Nephron progenitor cell (in vitro differentiated cells): ENCODE results near the gene RAB27A.

Source experiments
- DNase-seq: peaks from one replicate; pipeline ENCODE4 v3.0.0; 2021
- H3K27ac Mint-ChIP-seq: 2 replicates; pipeline ENCODE4 v1.8.0; 2021; ENCODE audit warnings: mild to moderate bottlenecking, moderate library complexity, mixed read lengths
- H3K27me3 Mint-ChIP-seq: 2 replicates; pipeline ENCODE4 v1.8.0; 2021; ENCODE audit warnings: mild to moderate bottlenecking, low read depth, mixed read lengths; ENCODE audit not compliant: poor library complexity
- H3K36me3 Mint-ChIP-seq: 2 replicates; pipeline ENCODE4 v1.8.0; 2021; ENCODE audit warnings: low read depth, mixed read lengths
- H3K4me1 Mint-ChIP-seq: 2 replicates; pipeline ENCODE4 v1.8.0; 2021; ENCODE audit warnings: mixed read lengths
- H3K4me3 Mint-ChIP-seq: 2 replicates; pipeline ENCODE4 v1.8.0; 2021; ENCODE audit warnings: mild to moderate bottlenecking, moderate library complexity, mixed read lengths
- H3K9me3 Mint-ChIP-seq: 2 replicates; pipeline ENCODE4 v1.8.0; 2021; ENCODE audit warnings: mild to moderate bottlenecking, moderate library complexity, mixed read lengths
- TF ChIP-seq, protein P1 (sequence below): fragments of 200-600 bp; sonication (generic); IDR thresholded peaks from 2 replicates; pipeline ENCODE4 v1.5.0; 2021; ENCODE audit warnings: antibody characterized with exemption

The RAB27A gene

DNA sequence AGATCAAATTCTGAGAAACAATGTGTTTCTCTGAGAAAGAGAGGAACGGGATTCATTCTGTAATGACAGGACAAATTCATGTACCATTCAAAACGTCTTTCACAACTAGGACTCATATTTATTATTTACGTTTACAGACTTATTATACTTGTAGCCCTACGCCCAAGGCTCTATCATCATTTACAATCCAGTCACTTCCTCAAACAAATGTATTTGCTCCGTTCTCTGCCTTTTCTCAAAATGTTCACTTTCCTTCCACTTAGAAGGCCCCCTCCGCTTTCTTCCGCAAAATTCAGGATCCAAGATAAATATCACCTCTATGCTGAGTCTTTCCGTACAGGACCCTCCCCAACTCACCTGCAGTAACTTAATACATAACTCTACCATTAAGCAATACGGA, 93.6 kb downstream of the RAB27A start:
- Mint-ChIP-seq H3K4me3 (no peak overlapping the region), H3K27ac (no peak overlapping the region), H3K4me1 (peaks cover 5% of the 10 kb centered on the region), H3K27me3 (no peaks in the 10 kb centered on the region), H3K36me3 (peaks cover 27% of the 10 kb centered on the region), H3K9me3 (peaks cover 19% of the 10 kb centered on the region)
- DNase-seq = no peak
- TF ChIP-seq, protein P1, sequence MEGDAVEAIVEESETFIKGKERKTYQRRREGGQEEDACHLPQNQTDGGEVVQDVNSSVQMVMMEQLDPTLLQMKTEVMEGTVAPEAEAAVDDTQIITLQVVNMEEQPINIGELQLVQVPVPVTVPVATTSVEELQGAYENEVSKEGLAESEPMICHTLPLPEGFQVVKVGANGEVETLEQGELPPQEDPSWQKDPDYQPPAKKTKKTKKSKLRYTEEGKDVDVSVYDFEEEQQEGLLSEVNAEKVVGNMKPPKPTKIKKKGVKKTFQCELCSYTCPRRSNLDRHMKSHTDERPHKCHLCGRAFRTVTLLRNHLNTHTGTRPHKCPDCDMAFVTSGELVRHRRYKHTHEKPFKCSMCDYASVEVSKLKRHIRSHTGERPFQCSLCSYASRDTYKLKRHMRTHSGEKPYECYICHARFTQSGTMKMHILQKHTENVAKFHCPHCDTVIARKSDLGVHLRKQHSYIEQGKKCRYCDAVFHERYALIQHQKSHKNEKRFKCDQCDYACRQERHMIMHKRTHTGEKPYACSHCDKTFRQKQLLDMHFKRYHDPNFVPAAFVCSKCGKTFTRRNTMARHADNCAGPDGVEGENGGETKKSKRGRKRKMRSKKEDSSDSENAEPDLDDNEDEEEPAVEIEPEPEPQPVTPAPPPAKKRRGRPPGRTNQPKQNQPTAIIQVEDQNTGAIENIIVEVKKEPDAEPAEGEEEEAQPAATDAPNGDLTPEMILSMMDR = no peak

DNA sequence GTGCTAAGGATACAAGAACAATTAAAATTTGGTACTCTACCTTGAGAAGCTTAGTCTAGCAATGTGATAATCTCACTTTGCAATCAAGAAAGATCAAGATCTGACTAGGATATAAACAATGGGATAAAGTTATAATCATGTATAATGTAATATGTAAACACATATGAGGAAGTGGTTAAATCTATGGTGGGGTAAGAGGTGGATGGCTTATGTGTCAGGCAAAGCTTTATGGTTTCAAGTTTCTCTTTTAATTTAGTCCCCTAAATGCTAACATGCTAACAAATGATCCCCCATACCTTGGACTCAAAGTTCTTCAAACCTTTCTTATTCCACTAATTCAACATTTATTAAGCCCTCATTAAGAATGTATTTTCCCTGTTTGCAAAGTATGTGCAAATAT, 95.4 kb downstream of the RAB27A start:
- H3K27ac Mint-ChIP-seq = no peak overlapping the region
- H3K4me1 Mint-ChIP-seq = peaks cover 5% of the 10 kb centered on the region
- no peaks in the 10 kb centered on the region for H3K27me3 Mint-ChIP-seq
- H3K36me3 Mint-ChIP-seq = peaks cover 36% of the 10 kb centered on the region
- H3K9me3 Mint-ChIP-seq = peaks cover 10% of the 10 kb centered on the region
- DNase-seq = no peak
- TF ChIP-seq, protein P1 = no peak
- no peak overlapping the region for H3K4me3 Mint-ChIP-seq

DNA sequence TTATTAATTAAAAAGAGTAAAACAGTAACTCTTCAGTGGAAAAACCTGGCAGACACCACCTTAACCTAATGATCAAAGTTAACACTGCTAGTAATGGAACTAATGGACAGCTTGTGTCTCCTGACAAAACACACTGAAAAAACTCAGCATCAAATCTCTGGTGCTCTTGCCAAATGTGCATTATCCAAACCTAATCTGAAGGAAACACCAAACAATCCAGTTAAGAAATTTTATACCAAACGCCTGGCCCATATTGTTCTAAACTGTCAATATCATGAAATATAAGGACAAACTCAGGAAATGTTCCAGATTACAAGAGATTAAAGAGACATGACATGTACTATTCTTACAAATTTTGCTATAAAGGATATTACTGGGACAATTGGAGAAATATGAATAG, 103.3 kb downstream of the RAB27A start:
- Mint-ChIP-seq H3K36me3 (peaks cover 62% of the 10 kb centered on the region), H3K4me1 (no peaks in the 10 kb centered on the region), H3K4me3 (no peak overlapping the region), H3K27ac (no peak overlapping the region), H3K27me3 (no peaks in the 10 kb centered on the region), H3K9me3 (no peaks in the 10 kb centered on the region)
- no peak for DNase-seq
- TF ChIP-seq, protein P1 = no peak

DNA sequence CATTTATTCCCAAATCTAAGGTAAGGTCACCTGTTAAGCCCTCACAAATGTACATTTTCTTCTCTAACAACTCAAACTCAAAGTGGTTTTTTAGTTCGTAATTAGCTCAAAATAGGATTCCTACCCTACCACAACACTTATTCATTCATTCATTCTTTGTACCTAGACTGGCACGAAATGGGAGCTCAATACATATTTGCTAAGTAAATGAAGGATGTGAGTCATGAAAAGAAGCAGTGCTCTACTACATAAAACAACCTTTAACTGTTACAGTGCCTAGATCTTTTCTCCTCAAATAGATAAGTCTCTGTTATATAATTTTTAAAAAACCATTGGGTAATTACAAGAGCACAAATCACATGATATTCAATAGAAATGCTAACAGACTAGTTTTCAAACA, 105.9 kb downstream of the RAB27A start:
- Mint-ChIP-seq H3K9me3 (no peaks in the 10 kb centered on the region), H3K4me3 (no peak overlapping the region), H3K27me3 (no peaks in the 10 kb centered on the region), H3K36me3 (peaks cover 62% of the 10 kb centered on the region), H3K27ac (no peak overlapping the region), H3K4me1 (no peaks in the 10 kb centered on the region)
- TF ChIP-seq, protein P1 = no peak
- no peak for DNase-seq

DNA sequence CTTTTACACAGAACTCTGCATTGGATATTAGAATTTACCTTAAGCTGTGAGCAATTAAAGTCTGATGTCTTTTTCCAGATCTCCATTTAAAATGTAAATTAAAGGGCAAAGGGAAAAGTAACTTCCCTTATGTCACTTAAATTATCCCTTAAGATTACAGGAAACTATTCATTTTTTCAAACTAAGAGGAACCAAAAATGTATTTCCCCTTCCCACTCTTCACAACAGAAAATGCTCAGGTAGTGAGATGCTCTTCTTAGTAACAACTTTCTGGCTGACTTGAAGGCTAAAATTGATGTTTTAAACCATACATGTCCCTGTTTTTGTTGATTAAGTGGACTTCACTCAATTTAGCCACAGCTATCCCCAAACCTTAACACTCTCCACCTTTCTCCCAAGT, 110.5 kb downstream of the RAB27A start:
- peaks cover 3% of the 10 kb centered on the region for H3K27me3 Mint-ChIP-seq

DNA sequence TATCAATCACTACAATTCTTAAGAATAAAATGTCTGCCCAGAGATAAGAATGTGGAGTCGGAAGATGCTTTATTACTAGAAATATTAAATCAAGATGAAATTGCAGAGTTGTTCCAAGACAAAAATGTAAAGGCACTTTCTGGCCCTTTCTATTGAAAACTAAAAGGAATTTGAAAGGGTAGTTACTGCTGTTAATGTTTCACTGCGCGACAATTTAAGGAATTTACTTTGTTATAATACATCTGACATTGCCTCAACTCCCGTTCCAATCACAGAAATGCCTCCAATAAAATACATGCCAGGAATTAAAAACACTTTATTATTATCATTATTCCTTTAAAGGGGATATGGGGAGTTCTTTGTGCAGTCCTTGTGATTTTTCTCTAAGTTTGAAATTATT, 119.3 kb downstream of the RAB27A start:
- TF ChIP-seq, protein P1 = no peak
- DNase-seq = no peak
- Mint-ChIP-seq H3K9me3 (no peaks in the 10 kb centered on the region), H3K4me1 (no peaks in the 10 kb centered on the region), H3K27ac (no peak overlapping the region), H3K27me3 (no peaks in the 10 kb centered on the region), H3K4me3 (no peak overlapping the region), H3K36me3 (no peaks in the 10 kb centered on the region)

More for the DNA sequence above, 110.5 kb downstream of the RAB27A start:
- Mint-ChIP-seq H3K4me3 (no peak overlapping the region), H3K4me1 (no peaks in the 10 kb centered on the region), H3K27ac (peak overlapping the region; percentile 11), H3K36me3 (peaks cover 35% of the 10 kb centered on the region), H3K9me3 (no peaks in the 10 kb centered on the region)
- no peak for DNase-seq
- TF ChIP-seq, protein P1 = no peak
